Calu3 (cell line): ENCODE results near the gene TSNAX. TPM values are rescaled to one million over a fixed set of nuclear protein-coding genes. Genes with fewer than 3 reads are reported as not detected.
"Not testable (repeated sequence)": the region's sequence is repeated elsewhere in the genome, so short reads cannot be mapped to it uniquely, and the experiment has no call there.

ENCODE experiments used
- BruUV-seq: library from RNA; stranded (reverse); fragments of 400-500 nt; replicated peaks from 2 replicates; lab custom pipeline; 2021; lab: Mats Ljungman, UMichigan
- CTCF ChIA-PET: fragments of 300-600 bp; sonication (Branson Sonifier 250); formaldehyde crosslinking; loops from one replicate; lab custom pipeline; 2022; ENCODE audit warnings: antibody characterized with exemption; lab: Charles Lee
- DNase-seq: peaks from one replicate; pipeline ENCODE4 v3.0.0; 2022
- H3K27ac Mint-ChIP-seq: one replicate; pipeline ENCODE4 v1.8.0; 2022; ENCODE audit warnings: mixed read lengths; ENCODE audit not compliant: unreplicated experiment
- H3K27me3 Mint-ChIP-seq: one replicate; pipeline ENCODE4 v1.8.0; 2022; ENCODE audit warnings: mixed read lengths; ENCODE audit not compliant: unreplicated experiment
- H3K36me3 Mint-ChIP-seq: one replicate; pipeline ENCODE4 v1.8.0; 2022; ENCODE audit warnings: mild to moderate bottlenecking, moderate library complexity, mixed read lengths; ENCODE audit not compliant: insufficient read depth, unreplicated experiment
- H3K4me1 Mint-ChIP-seq: one replicate; pipeline ENCODE4 v1.8.0; 2022; ENCODE audit warnings: mild to moderate bottlenecking, low read depth, mixed read lengths; ENCODE audit not compliant: unreplicated experiment
- H3K4me3 Mint-ChIP-seq: one replicate; pipeline ENCODE4 v1.8.0; 2022; ENCODE audit warnings: mild to moderate bottlenecking, low read depth, moderate library complexity, mixed read lengths; ENCODE audit not compliant: unreplicated experiment
- H3K9me3 Mint-ChIP-seq: one replicate; pipeline ENCODE4 v1.8.0; 2022; ENCODE audit warnings: low read depth, mixed read lengths; ENCODE audit not compliant: unreplicated experiment
- CTCF ChIP-seq: fragments of 200-600 bp; IDR thresholded peaks from one replicate; pipeline ENCODE4 v1.8.0; 2022; ENCODE audit warnings: antibody characterized with exemption; ENCODE audit not compliant: unreplicated experiment
- intact Hi-C: fragments of 100-400 bp; cut with micrococcal nuclease; formaldehyde crosslinking; loops from one replicate; pipeline ENCODE4 v1.10.0; 2022; ENCODE audit not compliant: unreplicated experiment
- total RNA-seq: library from RNA; stranded (reverse); gene quantifications from 2 replicates; pipeline ENCODE4 v1.2.3, GENCODE V29; 2022

The TSNAX gene
- total RNA-seq, 1 experiment from 2014 or later = 55.5 TPM

GRCh38 chr1:231563247-231563646, 34.8 kb downstream of the TSNAX start:
- H3K27me3 Mint-ChIP-seq = no peaks in the 10 kb centered on the region
- peaks cover 10% of the 10 kb centered on the region for H3K36me3 Mint-ChIP-seq
- no TSS peak for BruUV-seq
- H3K27ac Mint-ChIP-seq = no peak overlapping the region
- intact Hi-C loops = no loop called here
- TF ChIP-seq CTCF = no peak
- no peak for DNase-seq
- peaks cover 10% of the 10 kb centered on the region for H3K4me1 Mint-ChIP-seq
- H3K9me3 Mint-ChIP-seq = no peaks in the 10 kb centered on the region
- H3K4me3 Mint-ChIP-seq = no peak overlapping the region
- CTCF ChIA-PET = no interaction called here

GRCh38 chr1:231564373-231564772, 35.9 kb downstream of the TSNAX start:
- Mint-ChIP-seq H3K9me3 (no peaks in the 10 kb centered on the region), H3K27ac (no peak overlapping the region), H3K27me3 (no peaks in the 10 kb centered on the region), H3K36me3 (peaks cover 10% of the 10 kb centered on the region), H3K4me1 (peaks cover 7% of the 10 kb centered on the region), H3K4me3 (no peak overlapping the region)
- BruUV-seq = no TSS peak
- intact Hi-C loops = no loop called here
- CTCF ChIA-PET = no interaction called here
- TF ChIP-seq CTCF = no peak
- DNase-seq = no peak

- Mint-ChIP-seq H3K9me3 (no peaks in the 10 kb centered on the region), H3K4me3 (no peak overlapping the region), H3K27me3 (no peaks in the 10 kb centered on the region), H3K27ac (no peak overlapping the region), H3K4me1 (peaks cover 7% of the 10 kb centered on the region), H3K36me3 (peaks cover 10% of the 10 kb centered on the region)
- no peak for TF ChIP-seq CTCF
- no peak for DNase-seq
- CTCF ChIA-PET = no interaction called here
- no TSS peak for BruUV-seq
- intact Hi-C loops = no loop called here
Measured at GRCh38 chr1:231566496-231566895, 38.0 kb downstream of the TSNAX start.

- CTCF ChIA-PET, H3K36me3 Mint-ChIP-seq, H3K27ac Mint-ChIP-seq, DNase-seq, BruUV-seq, H3K27me3 Mint-ChIP-seq, H3K4me1 Mint-ChIP-seq, H3K4me3 Mint-ChIP-seq, H3K9me3 Mint-ChIP-seq, intact Hi-C loops: not testable (repeated sequence)
Measured at GRCh38 chr1:231570262-231570661, 41.8 kb downstream of the TSNAX start.

GRCh38 chr1:231571904-231572303, 43.4 kb downstream of the TSNAX start:
- no TSS peak for BruUV-seq
- Mint-ChIP-seq H3K27ac (no peak overlapping the region), H3K36me3 (no peaks in the 10 kb centered on the region), H3K27me3 (no peaks in the 10 kb centered on the region), H3K9me3 (no peaks in the 10 kb centered on the region), H3K4me1 (peaks cover 5% of the 10 kb centered on the region), H3K4me3 (no peak overlapping the region)
- CTCF ChIA-PET = interaction anchor here (1.9 kb wide), 1 partner anchor 16 kb away, joined by 4 read pairs; no protein-coding TSS in a partner anchor
- no peak for DNase-seq
- intact Hi-C loops = no loop called here
- TF ChIP-seq CTCF = no peak
